ENCODE data around the gene DCLK2. TPM values are rescaled to one million over a fixed set of nuclear protein-coding genes. Genes with fewer than 3 reads are reported as not detected.

Gene DCLK2
- total and polyA plus RNA-seq, 7 experiments from 2014 or later, result 0.06 to 0.56 (median 0.11) TPM; not detected in 4

DNA sequence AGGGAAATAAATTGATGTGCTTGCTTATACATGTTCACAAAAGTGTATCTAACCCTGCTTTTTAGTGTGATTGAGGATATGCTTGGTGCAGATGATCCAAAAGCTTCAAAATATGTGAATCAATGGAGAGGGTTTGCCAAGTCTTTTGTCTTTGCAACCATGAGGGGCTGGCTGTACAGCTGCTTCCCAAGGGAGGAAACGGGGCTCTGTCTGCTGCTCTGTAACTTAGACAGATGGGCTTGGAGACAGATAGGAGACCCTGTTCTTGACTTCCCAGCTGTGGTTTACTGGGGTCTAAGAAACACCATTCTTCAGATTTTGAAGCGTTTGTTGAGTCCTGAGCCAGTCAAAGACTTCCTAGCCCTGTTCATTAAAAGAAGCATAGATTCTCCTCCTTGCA lies 152.3 kb downstream of the DCLK2 start:
- intact Hi-C loops (cut with micrococcal nuclease), result no loop called here
- no peaks in the 10 kb centered on the region for H3K36me3 Mint-ChIP-seq
- H3K4me3 Mint-ChIP-seq, result no peak overlapping the region
- no peaks in the 10 kb centered on the region for H3K9me3 ChIP-seq (ENCODE audit: control insufficient read depth in 2 of 3, low read length in 3 of 3)
- no peak overlapping the region for H3K27ac ChIP-seq (ENCODE audit: low read depth, low read length)
- DNase-seq, result no peak
- no peaks in the 10 kb centered on the region for H3K27me3 ChIP-seq (ENCODE audit: control insufficient read depth in 2 of 2, insufficient read depth in 2 of 2, low read length in 2 of 2)
- ATAC-seq, result no peak
- ChIA-PET CTCF (no interaction called here), POLR2A (no interaction called here)
- peaks cover 0 to 3% (median 0%) of the 10 kb centered on the region in 11 donors for H3K9me3 Mint-ChIP-seq
- no peaks in the 10 kb centered on the region for H3K4me1 ChIP-seq (ENCODE audit: control insufficient read depth in 2 of 2, insufficient read depth in 2 of 2, low read length in 2 of 2)
- no peak overlapping the region for H3K27ac Mint-ChIP-seq
- no peaks in the 10 kb centered on the region for H3K36me3 ChIP-seq (ENCODE audit: control insufficient read depth in 2 of 3, insufficient read depth in 3 of 3, low read length in 3 of 3)
- H3K27me3 Mint-ChIP-seq, result peaks cover 12 to 27% (median 20%) of the 10 kb centered on the region in 5 donors
- no peak overlapping the region for H3K4me3 ChIP-seq (ENCODE audit: low read length)
- H3K4me1 Mint-ChIP-seq, result no peaks in the 10 kb centered on the region

GRCh38 chr4:150231107-150231770 lies 153.0 kb downstream of the DCLK2 start:
- Histone ChIP-seq H3K4me3 (ENCODE audit: low read length) (no peak overlapping the region), H3K27ac (ENCODE audit: low read depth, low read length) (no peak overlapping the region), H3K9me3 (ENCODE audit: control insufficient read depth in 2 of 3, low read length in 3 of 3) (no peaks in the 10 kb centered on the region), H3K4me1 (ENCODE audit: control insufficient read depth in 2 of 2, insufficient read depth in 2 of 2, low read length in 2 of 2) (no peaks in the 10 kb centered on the region), H3K36me3 (ENCODE audit: control insufficient read depth in 2 of 3, insufficient read depth in 3 of 3, low read length in 3 of 3) (no peaks in the 10 kb centered on the region), H3K27me3 (ENCODE audit: control insufficient read depth in 2 of 2, insufficient read depth in 2 of 2, low read length in 2 of 2) (no peaks in the 10 kb centered on the region)
- ATAC-seq (no peak), DNase-seq (no peak)
- ChIA-PET POLR2A (no interaction called here), CTCF (no interaction called here)
- H3K27ac Mint-ChIP-seq, result no peak overlapping the region
- H3K36me3 Mint-ChIP-seq, result no peaks in the 10 kb centered on the region
- peaks cover 0 to 3% (median 0%) of the 10 kb centered on the region in 11 donors for H3K9me3 Mint-ChIP-seq
- intact Hi-C loops (cut with micrococcal nuclease), result no loop called here
- H3K4me1 Mint-ChIP-seq, result no peaks in the 10 kb centered on the region
- peaks cover 16 to 30% (median 24%) of the 10 kb centered on the region in 5 donors for H3K27me3 Mint-ChIP-seq
- H3K4me3 Mint-ChIP-seq, result no peak overlapping the region

DNA sequence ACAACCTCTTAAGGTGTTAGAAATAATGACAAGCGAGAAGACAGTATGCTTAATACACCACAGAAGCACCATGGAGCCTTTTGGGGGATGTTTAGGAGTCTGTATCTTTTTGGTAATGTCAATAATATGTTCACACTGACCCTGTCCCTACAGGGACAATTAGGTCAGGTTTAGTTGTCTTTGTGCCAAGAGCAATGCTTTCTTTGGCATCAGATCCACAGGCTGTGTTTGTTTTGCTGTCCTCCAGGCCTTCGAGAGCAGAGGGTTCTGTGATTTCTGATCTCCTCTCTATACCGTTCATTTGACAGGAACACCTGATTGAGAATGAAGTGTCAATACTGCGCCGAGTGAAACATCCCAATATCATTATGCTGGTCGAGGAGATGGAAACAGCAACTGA lies 153.8 kb downstream of the DCLK2 start:
- Histone ChIP-seq H3K4me1 (ENCODE audit: control insufficient read depth in 2 of 2, insufficient read depth in 2 of 2, low read length in 2 of 2) (no peaks in the 10 kb centered on the region), H3K27ac (ENCODE audit: low read depth, low read length) (no peak overlapping the region), H3K27me3 (ENCODE audit: control insufficient read depth in 2 of 2, insufficient read depth in 2 of 2, low read length in 2 of 2) (no peaks in the 10 kb centered on the region), H3K4me3 (ENCODE audit: low read length) (no peak overlapping the region), H3K36me3 (ENCODE audit: control insufficient read depth in 2 of 3, insufficient read depth in 3 of 3, low read length in 3 of 3) (no peaks in the 10 kb centered on the region), H3K9me3 (ENCODE audit: control insufficient read depth in 2 of 3, low read length in 3 of 3) (no peaks in the 10 kb centered on the region)
- Mint-ChIP-seq H3K36me3 (no peaks in the 10 kb centered on the region), H3K4me3 (no peak overlapping the region), H3K9me3 (peaks cover 0 to 3% (median 0%) of the 10 kb centered on the region in 11 donors), H3K27me3 (peaks cover 16 to 29% (median 24%) of the 10 kb centered on the region in 5 donors), H3K27ac (no peak overlapping the region), H3K4me1 (no peaks in the 10 kb centered on the region)
- no peak for DNase-seq
- intact Hi-C loops (cut with micrococcal nuclease), result no loop called here
- no peak for ATAC-seq
- POLR2A ChIA-PET, result no interaction called here
- CTCF ChIA-PET, result no interaction called here

DNA sequence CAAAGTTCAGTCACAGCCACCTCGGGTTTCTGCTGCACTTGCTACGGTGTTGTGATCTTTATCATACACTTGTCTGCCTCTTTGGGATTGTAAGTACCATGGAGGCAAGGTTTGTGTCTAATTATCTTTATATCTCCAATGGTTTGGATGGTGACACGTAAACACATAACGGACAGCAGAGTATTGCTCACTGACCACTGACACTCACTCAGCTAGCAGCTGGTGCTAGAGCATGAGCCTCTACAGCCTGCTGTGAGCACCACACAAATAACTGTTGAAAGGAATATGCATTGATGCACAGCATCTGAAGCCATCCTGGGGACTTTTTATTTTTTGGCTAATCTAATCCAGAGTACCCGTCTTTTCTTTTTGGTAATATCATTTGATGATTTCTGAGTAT lies 156.0 kb downstream of the DCLK2 start:
- H3K9me3 ChIP-seq (ENCODE audit: control insufficient read depth in 2 of 3, low read length in 3 of 3), result no peaks in the 10 kb centered on the region
- H3K4me3 ChIP-seq (ENCODE audit: low read length), result no peak overlapping the region
- ChIA-PET POLR2A (no interaction called here), CTCF (no interaction called here)
- H3K9me3 Mint-ChIP-seq, result peaks cover 0 to 3% (median 0%) of the 10 kb centered on the region in 11 donors
- no peaks in the 10 kb centered on the region for H3K4me1 ChIP-seq (ENCODE audit: control insufficient read depth in 2 of 2, insufficient read depth in 2 of 2, low read length in 2 of 2)
- H3K36me3 ChIP-seq (ENCODE audit: control insufficient read depth in 2 of 3, insufficient read depth in 3 of 3, low read length in 3 of 3), result no peaks in the 10 kb centered on the region
- ATAC-seq (no peak), DNase-seq (no peak)
- peaks cover 8 to 26% (median 15%) of the 10 kb centered on the region in 5 donors for H3K27me3 Mint-ChIP-seq
- no peaks in the 10 kb centered on the region for H3K36me3 Mint-ChIP-seq
- no peak overlapping the region for H3K27ac Mint-ChIP-seq
- H3K27me3 ChIP-seq (ENCODE audit: control insufficient read depth in 2 of 2, insufficient read depth in 2 of 2, low read length in 2 of 2), result no peaks in the 10 kb centered on the region
- H3K4me3 Mint-ChIP-seq, result no peak overlapping the region
- no peak overlapping the region for H3K27ac ChIP-seq (ENCODE audit: low read depth, low read length)
- no peaks in the 10 kb centered on the region for H3K4me1 Mint-ChIP-seq
- intact Hi-C loops (cut with micrococcal nuclease), result no loop called here

DNA sequence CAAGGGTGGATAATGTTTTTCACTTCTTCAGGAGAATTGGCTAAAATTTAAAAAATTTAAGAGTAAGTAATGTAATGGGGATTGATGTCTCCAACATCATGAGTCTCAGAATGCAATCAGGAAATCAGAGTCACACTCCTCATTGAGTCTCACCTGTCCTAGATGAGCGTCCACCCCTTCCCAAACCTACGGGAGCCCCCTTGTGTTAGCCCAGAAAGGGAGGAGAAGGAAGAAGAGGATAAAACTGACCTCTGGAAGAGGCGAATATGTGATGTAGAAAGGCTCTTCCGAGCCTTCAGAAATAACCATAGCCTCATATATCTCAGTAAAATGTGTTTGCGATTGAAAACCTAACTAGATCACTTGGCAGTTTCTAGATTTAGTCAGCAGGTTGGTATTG lies 157.1 kb downstream of the DCLK2 start:
- Histone ChIP-seq H3K27me3 (ENCODE audit: control insufficient read depth in 2 of 2, insufficient read depth in 2 of 2, low read length in 2 of 2) (no peaks in the 10 kb centered on the region), H3K36me3 (ENCODE audit: control insufficient read depth in 2 of 3, insufficient read depth in 3 of 3, low read length in 3 of 3) (no peaks in the 10 kb centered on the region), H3K9me3 (ENCODE audit: control insufficient read depth in 2 of 3, low read length in 3 of 3) (no peaks in the 10 kb centered on the region), H3K4me1 (ENCODE audit: control insufficient read depth in 2 of 2, insufficient read depth in 2 of 2, low read length in 2 of 2) (no peaks in the 10 kb centered on the region), H3K4me3 (ENCODE audit: low read length) (no peak overlapping the region), H3K27ac (ENCODE audit: low read depth, low read length) (no peak overlapping the region)
- ChIA-PET POLR2A (no interaction called here), CTCF (no interaction called here)
- H3K27me3 Mint-ChIP-seq, result peaks cover 8 to 27% (median 15%) of the 10 kb centered on the region in 5 donors
- H3K4me3 Mint-ChIP-seq, result no peak overlapping the region
- DNase-seq (no peak), ATAC-seq (no peak)
- intact Hi-C loops (cut with micrococcal nuclease), result no loop called here
- H3K9me3 Mint-ChIP-seq, result peaks cover 0 to 3% (median 0%) of the 10 kb centered on the region in 11 donors
- no peaks in the 10 kb centered on the region for H3K36me3 Mint-ChIP-seq
- H3K27ac Mint-ChIP-seq, result no peak overlapping the region
- H3K4me1 Mint-ChIP-seq, result no peaks in the 10 kb centered on the region

- Mint-ChIP-seq H3K27ac (no peak overlapping the region), H3K27me3 (peaks cover 8 to 26% (median 15%) of the 10 kb centered on the region in 5 donors), H3K9me3 (peaks cover 0 to 3% (median 0%) of the 10 kb centered on the region in 11 donors), H3K4me3 (no peak overlapping the region), H3K36me3 (no peaks in the 10 kb centered on the region), H3K4me1 (no peaks in the 10 kb centered on the region)
- Histone ChIP-seq H3K9me3 (ENCODE audit: control insufficient read depth in 2 of 3, low read length in 3 of 3) (no peaks in the 10 kb centered on the region), H3K4me1 (ENCODE audit: control insufficient read depth in 2 of 2, insufficient read depth in 2 of 2, low read length in 2 of 2) (no peaks in the 10 kb centered on the region), H3K27me3 (ENCODE audit: control insufficient read depth in 2 of 2, insufficient read depth in 2 of 2, low read length in 2 of 2) (no peaks in the 10 kb centered on the region), H3K27ac (ENCODE audit: low read depth, low read length) (no peak overlapping the region), H3K4me3 (ENCODE audit: low read length) (no peak overlapping the region), H3K36me3 (ENCODE audit: control insufficient read depth in 2 of 3, insufficient read depth in 3 of 3, low read length in 3 of 3) (no peaks in the 10 kb centered on the region)
- ChIA-PET POLR2A (no interaction called here), CTCF (no interaction called here)
- intact Hi-C loops (cut with micrococcal nuclease), result no loop called here
- DNase-seq, result no peak
- ATAC-seq, result no peak
Measured at GRCh38 chr4:150235808-150236271, 157.6 kb downstream of the DCLK2 start.

GRCh38 chr4:150236626-150237025 lies 158.4 kb downstream of the DCLK2 start:
- peaks cover 8 to 23% (median 14%) of the 10 kb centered on the region in 5 donors for H3K27me3 Mint-ChIP-seq
- intact Hi-C loops (cut with micrococcal nuclease), result no loop called here

More at GRCh38 chr4:150236626-150237025, 158.4 kb downstream of the DCLK2 start:
- peaks cover 0 to 3% (median 0%) of the 10 kb centered on the region in 11 donors for H3K9me3 Mint-ChIP-seq
- ChIA-PET POLR2A (no interaction called here), CTCF (no interaction called here)
- H3K4me3 Mint-ChIP-seq, result no peak overlapping the region
- no peak overlapping the region for H3K27ac Mint-ChIP-seq
- no peaks in the 10 kb centered on the region for H3K36me3 ChIP-seq (ENCODE audit: control insufficient read depth in 2 of 3, insufficient read depth in 3 of 3, low read length in 3 of 3)
- no peaks in the 10 kb centered on the region for H3K4me1 Mint-ChIP-seq
- ATAC-seq, result no peak
- no peaks in the 10 kb centered on the region for H3K36me3 Mint-ChIP-seq
- H3K27ac ChIP-seq (ENCODE audit: low read depth, low read length), result no peak overlapping the region
- H3K4me1 ChIP-seq (ENCODE audit: control insufficient read depth in 2 of 2, insufficient read depth in 2 of 2, low read length in 2 of 2), result no peaks in the 10 kb centered on the region
- DNase-seq, result no peak
- H3K27me3 ChIP-seq (ENCODE audit: control insufficient read depth in 2 of 2, insufficient read depth in 2 of 2, low read length in 2 of 2), result no peaks in the 10 kb centered on the region
- no peak overlapping the region for H3K4me3 ChIP-seq (ENCODE audit: low read length)
- no peaks in the 10 kb centered on the region for H3K9me3 ChIP-seq (ENCODE audit: control insufficient read depth in 2 of 3, low read length in 3 of 3)
